WTC11 (cell line): ENCODE data around the gene NPHS1. TPM values are rescaled to one million over a fixed set of nuclear protein-coding genes. Genes with fewer than 3 reads are reported as not detected.

Source experiments
- ATAC-seq: fragments of 200-7000 bp; cut with Tn5 transposase; 2 replicates; pipeline ENCODE4 v1.10.0; 2021; ENCODE audit warnings: mild to moderate bottlenecking, moderate library complexity
- CTCF ChIA-PET: fragments of 300-600 bp; sonication (Branson Sonifier 250); formaldehyde crosslinking; loops from one replicate; lab custom pipeline; 2021; ENCODE audit warnings: antibody characterized with exemption; lab: Charles Lee
- POLR2A ChIA-PET: fragments of 350-600 bp; sonication (Branson Sonifier 250); formaldehyde crosslinking; loops from one replicate; lab custom pipeline; 2021; ENCODE audit warnings: antibody characterized with exemption; lab: Charles Lee
- DNase-seq: peaks from one replicate; pipeline ENCODE4 v3.0.0; 2021; ENCODE audit warnings: low spot score
- H3K27ac Mint-ChIP-seq: 2 replicates; pipeline ENCODE4 v1.8.0; 2021; ENCODE audit warnings: mixed read lengths
- H3K27me3 Mint-ChIP-seq: 2 replicates; pipeline ENCODE4 v1.8.0; 2021; ENCODE audit warnings: low read depth, mild to moderate bottlenecking, moderate library complexity, mixed read lengths
- H3K36me3 Mint-ChIP-seq: 2 replicates; pipeline ENCODE4 v1.8.0; 2021; ENCODE audit warnings: mixed read lengths
- H3K4me1 Mint-ChIP-seq: 2 replicates; pipeline ENCODE4 v1.8.0; 2022; ENCODE audit warnings: mixed read lengths
- H3K4me3 Mint-ChIP-seq: 2 replicates; pipeline ENCODE4 v1.8.0; 2021; ENCODE audit warnings: mild to moderate bottlenecking, moderate library complexity, mixed read lengths
- H3K9me3 Mint-ChIP-seq: 2 replicates; pipeline ENCODE4 v1.8.0; 2021; ENCODE audit warnings: mixed read lengths
- CBFB ChIP-seq: sonication (generic); formaldehyde crosslinking; IDR thresholded peaks from 2 replicates; pipeline ENCODE4 v1.8.1; 2022; ENCODE audit warnings: mild to moderate bottlenecking, low read depth, missing genetic modification reagents
- CREM ChIP-seq: sonication (generic); formaldehyde crosslinking; IDR thresholded peaks from 2 replicates; pipeline ENCODE4 v1.8.1; 2022; ENCODE audit warnings: mild to moderate bottlenecking, missing genetic modification reagents, moderate library complexity
- E2F1 ChIP-seq: sonication (generic); formaldehyde crosslinking; IDR thresholded peaks from 2 replicates; pipeline ENCODE4 v1.8.0; 2022; ENCODE audit warnings: mild to moderate bottlenecking, missing genetic modification reagents
- E2F5 ChIP-seq: sonication (generic); formaldehyde crosslinking; IDR thresholded peaks from 2 replicates; pipeline ENCODE4 v1.8.1; 2022; ENCODE audit warnings: mild to moderate bottlenecking, moderate library complexity, missing genetic modification reagents
- ETV6 ChIP-seq: sonication (generic); formaldehyde crosslinking; IDR thresholded peaks from 2 replicates; pipeline ENCODE4 v1.8.1; 2022; ENCODE audit warnings: mild to moderate bottlenecking, missing genetic modification reagents
- GRHL2 ChIP-seq: fragments of 250-450 bp; sonication (Bioruptor Pico); IDR thresholded peaks from 2 replicates; pipeline ENCODE4 v1.8.0; 2022; ENCODE audit warnings: mild to moderate bottlenecking, moderate library complexity; ENCODE audit not compliant: insufficient replicate concordance, severe bottlenecking
- HMGXB4 ChIP-seq: sonication (generic); formaldehyde crosslinking; IDR thresholded peaks from 2 replicates; pipeline ENCODE4 v1.8.1; 2023; ENCODE audit warnings: mild to moderate bottlenecking, moderate library complexity, missing genetic modification reagents
- IRF2 ChIP-seq: sonication (generic); formaldehyde crosslinking; IDR thresholded peaks from 2 replicates; pipeline ENCODE4 v1.8.0; 2022; ENCODE audit warnings: low read depth, missing genetic modification reagents, borderline replicate concordance
- SMAD4 ChIP-seq: sonication (generic); formaldehyde crosslinking; IDR thresholded peaks from 2 replicates; pipeline ENCODE4 v1.8.0; 2022; ENCODE audit warnings: mild to moderate bottlenecking, missing genetic modification reagents
- SP1 ChIP-seq: sonication (generic); formaldehyde crosslinking; conservative IDR thresholded peaks from 2 replicates; pipeline ENCODE4 v1.8.1; 2022; ENCODE audit warnings: missing genetic modification reagents
- ZSCAN18 ChIP-seq: fragments of 250-450 bp; sonication (Bioruptor Pico); IDR thresholded peaks from 2 replicates; pipeline ENCODE4 v2.1.2; 2022; ENCODE audit warnings: mild to moderate bottlenecking, moderate library complexity
- total RNA-seq: library from RNA; stranded (reverse); gene quantifications from 3 replicates; pipeline ENCODE4 v1.2.3, GENCODE V29; 2021
- TF ChIP-seq, protein P1 (sequence below): sonication (generic); formaldehyde crosslinking; IDR thresholded peaks from 2 replicates; pipeline ENCODE4 v1.8.0; 2023; ENCODE audit warnings: missing genetic modification reagents, mild to moderate bottlenecking, borderline replicate concordance

The NPHS1 gene
- total RNA-seq, 1 experiment from 2014 or later = 0.61 TPM

GRCh38 chr19:35856546-35857149 lies 4.3 kb upstream of the NPHS1 start, which contains the start of gene KIRREL2:
TSS of gene KIRREL2 (plus strand) at chr19:35856911. CDS start at chr19:35857120, 209 bp downstream.
- ChIA-PET CTCF (interaction anchor here (0.6 to 1.7 kb wide), 14 partner anchors 10 to 299 kb away, joined by 3 to 16 read pairs (median 3); partner anchors contain the start of genes ARHGAP33, LIN37, PSENEN and U2AF1L4), POLR2A (interaction anchor here (0.6 to 1.7 kb wide), 4 partner anchors 12 to 1551 kb away, joined by 3 to 8 read pairs (median 5); partner anchors contain the start of gene APLP1)
- peaks cover 90% of the 10 kb centered on the region for H3K27me3 Mint-ChIP-seq
- peak; percentile 72 for DNase-seq
- peaks cover 32% of the 10 kb centered on the region for H3K4me1 Mint-ChIP-seq
- TF ChIP-seq GRHL2 (CRISPR knock-in tag) (no peak), ETV6 (CRISPR knock-in tag) (no peak), IRF2 (CRISPR knock-in tag) (no peak), CBFB (CRISPR knock-in tag) (no peak), E2F5 (peak; percentile 56; the same call in 1 of the 2 replicates), SMAD4 (CRISPR knock-in tag) (no peak), CREM (CRISPR knock-in tag) (no peak), SP1 (peak; percentile 36; the same call in 1 of the 2 replicates)
- H3K4me3 Mint-ChIP-seq = peak within 1 kb of the TSS; percentile 91
- no peaks in the 10 kb centered on the region for H3K36me3 Mint-ChIP-seq
- H3K27ac Mint-ChIP-seq = no peak within 1 kb of the TSS
- peak; percentile 9 for ATAC-seq
- H3K9me3 Mint-ChIP-seq = no peaks in the 10 kb centered on the region

- ChIA-PET POLR2A (no interaction called here), CTCF (interaction anchor here (0.6 to 0.7 kb wide), 2 partner anchors 97 to 189 kb away, joined by 3 to 4 read pairs; partner anchors contain the start of gene HSPB6)
- Mint-ChIP-seq H3K27me3 (peaks cover 85% of the 10 kb centered on the region), H3K9me3 (no peaks in the 10 kb centered on the region), H3K36me3 (no peaks in the 10 kb centered on the region), H3K4me1 (peaks cover 25% of the 10 kb centered on the region), H3K27ac (no peak overlapping the region), H3K4me3 (no peak overlapping the region)
- ATAC-seq = no peak
- no peak for DNase-seq
- no peak for TF ChIP-seq ZSCAN18 (CRISPR knock-in tag)
- TF ChIP-seq E2F1 (CRISPR knock-in tag) = no peak
- TF ChIP-seq HMGXB4 (CRISPR knock-in tag) = no peak
- TF ChIP-seq CBFB (CRISPR knock-in tag) = no peak
- TF ChIP-seq, protein P1, sequence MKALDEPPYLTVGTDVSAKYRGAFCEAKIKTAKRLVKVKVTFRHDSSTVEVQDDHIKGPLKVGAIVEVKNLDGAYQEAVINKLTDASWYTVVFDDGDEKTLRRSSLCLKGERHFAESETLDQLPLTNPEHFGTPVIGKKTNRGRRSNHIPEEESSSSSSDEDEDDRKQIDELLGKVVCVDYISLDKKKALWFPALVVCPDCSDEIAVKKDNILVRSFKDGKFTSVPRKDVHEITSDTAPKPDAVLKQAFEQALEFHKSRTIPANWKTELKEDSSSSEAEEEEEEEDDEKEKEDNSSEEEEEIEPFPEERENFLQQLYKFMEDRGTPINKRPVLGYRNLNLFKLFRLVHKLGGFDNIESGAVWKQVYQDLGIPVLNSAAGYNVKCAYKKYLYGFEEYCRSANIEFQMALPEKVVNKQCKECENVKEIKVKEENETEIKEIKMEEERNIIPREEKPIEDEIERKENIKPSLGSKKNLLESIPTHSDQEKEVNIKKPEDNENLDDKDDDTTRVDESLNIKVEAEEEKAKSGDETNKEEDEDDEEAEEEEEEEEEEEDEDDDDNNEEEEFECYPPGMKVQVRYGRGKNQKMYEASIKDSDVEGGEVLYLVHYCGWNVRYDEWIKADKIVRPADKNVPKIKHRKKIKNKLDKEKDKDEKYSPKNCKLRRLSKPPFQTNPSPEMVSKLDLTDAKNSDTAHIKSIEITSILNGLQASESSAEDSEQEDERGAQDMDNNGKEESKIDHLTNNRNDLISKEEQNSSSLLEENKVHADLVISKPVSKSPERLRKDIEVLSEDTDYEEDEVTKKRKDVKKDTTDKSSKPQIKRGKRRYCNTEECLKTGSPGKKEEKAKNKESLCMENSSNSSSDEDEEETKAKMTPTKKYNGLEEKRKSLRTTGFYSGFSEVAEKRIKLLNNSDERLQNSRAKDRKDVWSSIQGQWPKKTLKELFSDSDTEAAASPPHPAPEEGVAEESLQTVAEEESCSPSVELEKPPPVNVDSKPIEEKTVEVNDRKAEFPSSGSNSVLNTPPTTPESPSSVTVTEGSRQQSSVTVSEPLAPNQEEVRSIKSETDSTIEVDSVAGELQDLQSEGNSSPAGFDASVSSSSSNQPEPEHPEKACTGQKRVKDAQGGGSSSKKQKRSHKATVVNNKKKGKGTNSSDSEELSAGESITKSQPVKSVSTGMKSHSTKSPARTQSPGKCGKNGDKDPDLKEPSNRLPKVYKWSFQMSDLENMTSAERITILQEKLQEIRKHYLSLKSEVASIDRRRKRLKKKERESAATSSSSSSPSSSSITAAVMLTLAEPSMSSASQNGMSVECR (CRISPR knock-in tag) = no peak
These were observed 893 bp upstream of the NPHS1 start for GRCh38 chr19:35853038-35853756.
